Measurements from ENCODE around the gene IMMT.
A peak's percentile ranks its signal among the peaks of the same experiment; 100 is the strongest.
"Not testable (repeated sequence)": the region's sequence is repeated elsewhere in the genome, so short reads cannot be mapped to it uniquely, and the experiment has no call there.

IMMT gene

GRCh38 chr2:86195055-86195807, at the start of gene IMMT:
Gene IMMT (minus strand): TSS chr2:86195462. CDS start chr2:86195382, 80 bp downstream.
- peak; percentile 96 for DNase-seq
- in situ Hi-C loops (cut with HindIII; ENCODE audit: low pct_ligation_motif_present, low pct_unique_long_range_greater_than_20kb, low sequenced_read_pairs), result no loop called here

DNA sequence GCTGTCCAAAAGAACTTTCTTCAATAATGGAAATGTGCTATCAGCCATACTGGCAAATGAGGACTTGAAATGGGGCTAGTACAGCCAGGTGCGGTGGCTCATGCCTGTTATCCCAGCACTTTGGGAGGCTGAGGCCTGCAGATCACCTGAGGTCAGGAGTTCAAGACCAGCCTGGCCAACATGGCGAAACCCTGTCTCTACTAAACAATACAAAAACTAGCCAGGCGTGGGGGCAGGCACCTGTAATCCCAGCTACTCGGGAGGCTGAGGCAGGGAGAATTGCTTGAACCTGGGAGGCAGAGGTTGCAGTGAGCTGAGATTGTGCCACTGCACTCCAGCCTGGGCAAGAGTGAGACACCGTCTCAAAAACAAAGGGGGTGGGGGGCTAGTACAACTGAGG, 49.5 kb upstream of the IMMT start:
- DNase-seq; in situ Hi-C loops (cut with HindIII; ENCODE audit: low pct_ligation_motif_present, low pct_unique_long_range_greater_than_20kb, low sequenced_read_pairs): not testable (repeated sequence)

DNA sequence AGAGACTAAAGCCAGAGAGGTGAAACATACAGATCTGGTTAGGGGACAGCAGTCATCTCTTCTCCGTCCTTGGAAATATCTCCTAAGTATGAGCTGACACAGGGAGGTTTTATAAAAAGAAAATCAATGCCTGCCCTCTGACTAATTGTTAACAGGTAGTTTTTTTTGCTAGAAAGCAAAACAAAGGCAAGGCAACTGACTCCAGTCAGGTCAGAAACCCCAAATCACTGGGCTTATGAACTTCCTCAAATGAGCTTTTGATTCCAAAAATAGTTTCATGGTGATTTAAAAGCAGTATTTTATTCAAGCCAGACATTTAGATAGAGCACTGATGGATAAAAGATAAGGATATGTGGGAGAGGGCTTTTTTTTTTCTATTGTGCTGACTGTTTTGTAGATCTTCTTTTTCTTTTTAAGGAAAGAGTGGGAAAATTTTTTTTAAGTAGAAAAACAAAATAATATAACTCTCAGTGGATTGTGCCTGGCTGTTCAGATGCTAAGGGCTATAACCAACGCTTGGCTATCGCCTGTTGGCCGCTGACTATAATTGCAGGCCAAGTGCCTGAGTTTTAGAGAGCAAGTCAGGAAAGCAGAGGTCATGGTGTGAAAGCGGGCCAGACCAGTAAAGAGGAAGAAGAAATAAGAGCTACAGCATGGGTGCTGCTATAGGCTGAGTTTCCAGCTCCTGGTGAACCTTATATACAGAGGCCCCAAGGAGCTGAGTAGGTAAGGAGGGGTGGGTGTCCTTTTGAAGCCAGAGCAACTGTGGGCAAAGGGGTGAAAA, 48.9 kb upstream of the IMMT start:
- in situ Hi-C loops (cut with HindIII; ENCODE audit: low pct_ligation_motif_present, low pct_unique_long_range_greater_than_20kb, low sequenced_read_pairs), result no loop called here
- no peak for DNase-seq

- DNase-seq, result no peak
- in situ Hi-C loops (cut with HindIII; ENCODE audit: low pct_ligation_motif_present, low pct_unique_long_range_greater_than_20kb, low sequenced_read_pairs), result no loop called here
Observed at GRCh38 chr2:86243272-86243671, 48.0 kb upstream of the IMMT start.

DNA sequence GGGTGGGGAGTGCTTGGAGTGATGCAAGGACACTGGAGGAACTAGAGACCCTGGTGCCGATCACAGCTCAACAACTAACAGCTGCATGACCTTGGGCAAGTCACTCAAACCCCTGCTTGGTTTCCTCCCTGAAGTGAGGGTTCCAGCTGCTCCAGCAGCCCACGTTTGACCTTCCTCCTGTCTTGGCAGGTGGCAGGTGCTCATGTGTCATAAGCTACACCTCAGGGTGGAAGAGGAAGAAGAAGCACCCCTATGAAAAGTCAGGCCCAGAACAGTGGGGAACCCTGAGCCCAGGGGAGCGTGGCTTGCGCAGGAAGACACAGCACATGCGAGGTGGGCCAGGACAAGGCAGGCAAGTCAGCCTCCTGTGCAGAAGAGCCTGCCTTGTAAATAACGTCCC, 46.3 kb upstream of the IMMT start:
- no peak for DNase-seq
- in situ Hi-C loops (cut with HindIII; ENCODE audit: low pct_ligation_motif_present, low pct_unique_long_range_greater_than_20kb, low sequenced_read_pairs), result no loop called here

DNA sequence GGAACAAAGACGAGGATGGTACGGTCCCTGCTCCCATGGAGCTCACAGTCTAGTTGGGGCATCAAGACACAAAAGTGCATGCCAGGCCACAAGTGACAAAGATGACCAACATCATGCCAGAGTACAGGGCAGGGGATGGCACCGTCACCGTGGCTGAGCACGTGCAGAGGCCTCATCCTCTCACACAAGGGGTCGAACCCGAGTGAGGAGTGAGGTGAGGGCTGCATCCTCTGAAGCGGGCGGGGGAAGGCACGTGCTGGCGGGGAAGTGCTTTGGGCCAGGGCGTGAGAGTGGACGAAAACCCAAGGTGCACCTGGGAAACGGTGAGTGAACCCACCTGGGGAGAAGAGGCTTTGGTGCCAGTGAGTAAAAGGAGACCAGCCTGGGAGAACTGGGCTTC, 45.0 kb upstream of the IMMT start:
- DNase-seq, result no peak
- in situ Hi-C loops (cut with HindIII; ENCODE audit: low pct_ligation_motif_present, low pct_unique_long_range_greater_than_20kb, low sequenced_read_pairs), result no loop called here

GRCh38 chr2:86239745-86240144, 44.5 kb upstream of the IMMT start:
- no peak for DNase-seq
- in situ Hi-C loops (cut with HindIII; ENCODE audit: low pct_ligation_motif_present, low pct_unique_long_range_greater_than_20kb, low sequenced_read_pairs), result no loop called here

GRCh38 chr2:86239326-86239725, 44.1 kb upstream of the IMMT start:
- no peak for DNase-seq
- in situ Hi-C loops (cut with HindIII; ENCODE audit: low pct_ligation_motif_present, low pct_unique_long_range_greater_than_20kb, low sequenced_read_pairs), result no loop called here

DNA sequence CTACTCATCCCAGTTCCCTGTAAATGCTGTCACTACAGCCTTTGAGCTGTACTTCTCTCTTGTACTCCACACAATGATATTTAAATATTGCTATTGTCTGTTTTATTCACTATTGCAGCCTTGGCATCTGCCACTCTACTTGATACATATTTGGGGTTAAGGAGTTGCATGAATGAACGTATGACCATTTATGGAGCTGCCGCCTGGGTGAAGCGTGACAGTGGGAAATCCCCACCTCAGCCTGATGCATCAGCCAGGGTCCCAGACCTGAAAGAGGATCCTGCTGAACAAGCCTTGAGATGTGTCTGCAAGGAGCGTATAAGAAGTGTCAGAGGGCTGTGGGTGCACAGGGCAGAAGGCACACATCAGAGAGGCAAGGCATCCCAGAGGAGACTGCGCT, 43.1 kb upstream of the IMMT start:
- no peak for DNase-seq
- in situ Hi-C loops (cut with HindIII; ENCODE audit: low pct_ligation_motif_present, low pct_unique_long_range_greater_than_20kb, low sequenced_read_pairs), result no loop called here

DNA sequence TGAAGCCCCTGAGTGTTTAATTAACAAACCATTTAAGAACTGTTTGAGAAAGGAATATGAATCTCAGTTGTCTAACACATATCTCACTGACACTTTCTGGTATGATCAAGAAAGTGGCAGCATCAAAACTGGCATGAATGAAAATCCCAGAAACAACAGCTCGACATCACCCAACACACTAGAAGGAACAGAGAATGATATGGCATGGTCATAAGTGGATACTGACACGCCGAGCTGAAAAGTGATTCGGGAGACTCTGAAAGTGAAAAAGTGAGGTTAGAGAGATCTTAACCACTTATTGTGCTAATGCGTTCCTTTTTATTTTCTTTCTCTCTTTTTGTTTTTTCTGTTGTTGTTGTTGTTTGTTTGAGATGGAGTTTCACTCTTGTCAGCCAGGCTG, 41.9 kb upstream of the IMMT start:
- DNase-seq, result no peak
- in situ Hi-C loops (cut with HindIII; ENCODE audit: low pct_ligation_motif_present, low pct_unique_long_range_greater_than_20kb, low sequenced_read_pairs), result no loop called here

DNA sequence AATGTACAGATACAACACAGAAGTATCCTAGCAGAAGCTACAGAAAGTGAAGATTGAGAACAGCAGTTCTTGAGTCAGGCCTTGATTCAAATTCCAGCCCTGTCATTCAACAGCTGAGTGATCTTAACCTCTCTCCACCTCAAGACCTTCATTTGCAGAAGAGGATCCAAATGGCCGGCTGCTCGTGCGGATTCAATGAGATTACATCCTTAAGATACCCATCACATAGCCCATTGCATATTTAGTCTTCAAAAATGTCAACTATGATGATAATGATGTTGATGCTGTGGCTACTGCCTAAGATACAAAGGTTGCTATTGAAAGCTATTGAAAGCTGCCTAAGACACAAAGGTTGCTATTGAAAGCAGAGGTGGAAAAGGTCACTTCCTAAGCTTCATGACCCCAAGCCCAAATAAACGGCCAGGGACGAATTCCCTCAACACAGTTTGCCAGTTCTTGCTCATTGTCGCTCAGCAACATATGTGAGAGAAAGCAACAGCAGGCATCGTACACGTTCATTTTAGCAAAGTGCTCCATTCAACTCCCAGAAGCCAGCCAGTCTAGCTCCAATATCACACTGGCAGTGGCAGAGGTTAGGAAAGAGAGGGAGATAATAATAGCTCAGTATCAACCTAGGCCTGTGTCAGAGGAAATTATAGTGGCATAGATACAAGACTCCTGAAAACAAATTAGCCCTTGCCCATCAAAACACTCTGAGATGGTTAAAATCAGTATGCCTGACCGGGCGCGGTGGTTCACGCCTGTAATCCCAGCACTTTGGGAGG, 40.1 kb upstream of the IMMT start:
- in situ Hi-C loops (cut with HindIII; ENCODE audit: low pct_ligation_motif_present, low pct_unique_long_range_greater_than_20kb, low sequenced_read_pairs), result no loop called here
- DNase-seq, result no peak

DNA sequence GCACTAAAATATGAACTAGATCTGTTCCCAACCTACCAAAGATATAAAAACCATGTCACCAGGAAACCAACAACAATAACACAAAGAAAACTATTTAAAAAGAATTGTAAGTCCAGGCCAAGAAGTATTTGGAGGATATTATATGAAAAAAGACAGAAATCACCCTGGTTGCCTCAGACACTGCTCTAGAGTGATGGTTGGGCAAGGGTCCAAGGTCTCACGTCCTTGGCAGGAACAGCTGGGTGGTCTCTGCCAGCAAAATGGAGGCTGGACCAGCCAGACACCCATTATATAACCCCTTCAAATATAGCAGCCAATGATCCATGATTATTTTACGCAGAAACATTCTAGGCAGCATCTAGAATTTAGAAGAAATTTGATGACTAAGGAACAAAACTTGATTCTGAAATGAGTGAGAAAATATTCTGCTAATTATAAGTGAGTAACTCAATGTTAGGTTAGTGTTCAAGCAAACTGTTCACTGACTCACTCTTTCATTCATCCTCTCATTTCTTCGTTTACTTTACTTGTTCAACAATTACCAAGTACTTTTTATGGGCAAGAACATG, 39.4 kb upstream of the IMMT start:
- in situ Hi-C loops (cut with HindIII; ENCODE audit: low pct_ligation_motif_present, low pct_unique_long_range_greater_than_20kb, low sequenced_read_pairs), result no loop called here
- no peak for DNase-seq

DNA sequence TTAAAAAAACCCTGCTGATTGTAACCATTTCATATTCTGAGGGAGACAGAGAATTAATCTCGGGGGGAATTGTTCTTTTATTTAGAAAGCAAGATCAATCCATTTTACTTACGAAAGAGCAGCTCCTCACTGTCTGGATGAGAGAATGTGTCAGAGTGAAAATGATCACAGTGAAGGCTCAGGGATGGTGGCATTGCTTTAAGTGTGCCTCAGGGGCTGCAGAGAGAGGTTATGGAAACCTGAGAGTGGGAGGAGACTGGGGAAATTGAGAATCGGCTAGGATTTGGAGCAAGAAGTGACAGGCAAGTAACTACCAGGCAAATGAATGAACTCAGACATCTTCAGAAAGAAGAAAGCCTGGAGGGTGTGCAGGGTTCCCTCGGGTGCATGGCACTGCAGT, 38.2 kb upstream of the IMMT start:
- in situ Hi-C loops (cut with HindIII; ENCODE audit: low pct_ligation_motif_present, low pct_unique_long_range_greater_than_20kb, low sequenced_read_pairs), result no loop called here
- no peak for DNase-seq

DNA sequence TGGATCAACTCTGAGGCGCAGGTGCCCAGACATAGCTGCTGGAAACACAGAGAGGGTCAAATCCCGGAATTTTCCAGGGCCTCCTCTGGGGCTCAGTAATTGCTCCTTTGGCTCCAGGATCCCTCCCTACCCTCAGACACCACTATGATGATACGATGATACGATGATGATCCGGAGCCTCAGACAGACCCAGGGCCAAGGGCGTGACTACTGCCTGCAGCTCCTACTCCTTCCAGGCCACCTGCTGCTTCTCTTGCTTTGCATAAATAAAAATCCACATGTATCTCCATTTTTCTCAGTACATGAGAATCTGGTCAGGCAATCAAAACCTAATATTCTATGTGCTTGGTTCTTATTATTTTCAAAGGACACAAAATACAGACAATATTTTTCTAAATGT, 37.6 kb upstream of the IMMT start:
- in situ Hi-C loops (cut with HindIII; ENCODE audit: low pct_ligation_motif_present, low pct_unique_long_range_greater_than_20kb, low sequenced_read_pairs), result no loop called here
- DNase-seq, result no peak

- in situ Hi-C loops (cut with HindIII; ENCODE audit: low pct_ligation_motif_present, low pct_unique_long_range_greater_than_20kb, low sequenced_read_pairs), result no loop called here
- DNase-seq, result no peak
Observed at GRCh38 chr2:86232373-86232784, 37.1 kb upstream of the IMMT start.

DNA sequence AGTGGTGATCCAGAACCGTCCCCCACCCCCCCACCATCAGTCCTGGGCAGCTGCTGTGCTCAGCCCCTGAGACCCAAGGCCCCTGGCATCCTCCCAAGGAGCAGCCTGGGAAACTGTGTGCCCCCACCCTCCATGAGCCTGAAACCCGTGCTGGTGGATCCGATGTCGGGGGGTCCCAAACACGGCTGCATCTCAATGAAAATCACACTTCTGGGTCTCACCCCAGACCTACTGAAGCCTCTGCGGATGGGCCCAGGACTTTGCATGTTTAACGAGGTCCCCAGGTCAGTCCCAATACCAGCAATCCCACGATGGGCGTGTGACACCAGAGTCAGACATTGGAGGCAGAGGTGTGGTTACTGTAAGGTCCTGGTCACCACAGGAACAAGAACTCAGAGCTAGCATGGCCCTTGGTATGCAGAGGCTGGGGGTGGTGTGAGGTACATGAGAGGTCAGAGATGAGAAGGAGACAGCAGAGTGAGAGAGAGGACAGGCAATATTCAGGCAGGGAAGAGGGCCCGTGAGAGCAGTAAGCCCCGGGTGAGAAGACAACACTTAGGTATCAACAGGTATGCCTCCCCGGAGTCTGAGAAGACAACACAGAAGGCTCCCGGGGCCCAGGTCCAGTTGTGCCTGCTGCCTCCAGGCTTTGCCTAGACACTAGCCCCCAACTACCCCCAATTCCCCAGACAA, 36.6 kb upstream of the IMMT start:
- in situ Hi-C loops (cut with HindIII; ENCODE audit: low pct_ligation_motif_present, low pct_unique_long_range_greater_than_20kb, low sequenced_read_pairs), result no loop called here

GRCh38 chr2:86230961-86231360, 35.7 kb upstream of the IMMT start:
- in situ Hi-C loops (cut with HindIII; ENCODE audit: low pct_ligation_motif_present, low pct_unique_long_range_greater_than_20kb, low sequenced_read_pairs), result no loop called here
- DNase-seq, result no peak

More for the DNA sequence above, 36.6 kb upstream of the IMMT start:
- no peak for DNase-seq

- no peak for DNase-seq
- in situ Hi-C loops (cut with HindIII; ENCODE audit: low pct_ligation_motif_present, low pct_unique_long_range_greater_than_20kb, low sequenced_read_pairs), result no loop called here
Observed at GRCh38 chr2:86229221-86229620, 34.0 kb upstream of the IMMT start.

All from ACHN (cell line).